Nephron (organoid): ENCODE data around the gene ALK.

Source experiments
- H3K27ac Mint-ChIP-seq, 3 experiments: 2 replicates each; pipeline ENCODE4 v1.8.0; 2020; ENCODE audit warnings: mixed read lengths in 3 of 3, mild to moderate bottlenecking in 2 of 3, moderate library complexity in 1 of 3
- H3K27me3 Mint-ChIP-seq: 2 replicates; pipeline ENCODE4 v1.8.0; 2021; ENCODE audit warnings: low read depth, mild to moderate bottlenecking, moderate library complexity, mixed read lengths
- H3K36me3 Mint-ChIP-seq: 2 replicates; pipeline ENCODE4 v1.8.0; 2020; ENCODE audit warnings: low read depth, mixed read lengths
- H3K4me1 Mint-ChIP-seq: 2 replicates; pipeline ENCODE4 v1.8.0; 2020; ENCODE audit warnings: mixed read lengths
- H3K4me3 Mint-ChIP-seq, 3 experiments: 2 replicates each; pipeline ENCODE4 v1.8.0; 2020; ENCODE audit warnings: mild to moderate bottlenecking in 3 of 3, mixed read lengths in 3 of 3, moderate library complexity in 2 of 3
- H3K9me3 Mint-ChIP-seq: 2 replicates; pipeline ENCODE4 v1.8.0; 2020; ENCODE audit warnings: mixed read lengths
- CTCF ChIP-seq, 3 experiments: fragments of 200-600 bp; sonication (generic); IDR thresholded peaks; one replicate each; pipeline ENCODE4 v1.5.0; 2021; ENCODE audit warnings: antibody characterized with exemption in 3 of 3; ENCODE audit not compliant: unreplicated experiment in 3 of 3

ALK gene

GRCh38 chr2:29314816-29315571, 606.4 kb downstream of the ALK start:
- TF ChIP-seq CTCF (IDR thresholded peaks at IDR 0.05; ENCODE audit: unreplicated experiment in 3 of 3) = peak in 2 of 3 experiments; percentile 24 to 27
- H3K4me1 Mint-ChIP-seq = peaks cover 11% of the 10 kb centered on the region
- no peaks in the 10 kb centered on the region for H3K9me3 Mint-ChIP-seq
- peaks cover 53% of the 10 kb centered on the region for H3K27me3 Mint-ChIP-seq
- H3K4me3 Mint-ChIP-seq = no peak overlapping the region
- peak overlapping the region in 1 of 3 experiments; percentile 58 for H3K27ac Mint-ChIP-seq
- H3K36me3 Mint-ChIP-seq = no peaks in the 10 kb centered on the region

GRCh38 chr2:29311458-29311857, 609.9 kb downstream of the ALK start:
- TF ChIP-seq CTCF (IDR thresholded peaks at IDR 0.05; ENCODE audit: unreplicated experiment in 3 of 3) = no peak
- Mint-ChIP-seq H3K27ac (no peak overlapping the region), H3K4me1 (peaks cover 16% of the 10 kb centered on the region), H3K27me3 (peaks cover 31% of the 10 kb centered on the region), H3K9me3 (no peaks in the 10 kb centered on the region), H3K36me3 (no peaks in the 10 kb centered on the region), H3K4me3 (no peak overlapping the region)

- Mint-ChIP-seq H3K36me3 (no peaks in the 10 kb centered on the region), H3K27me3 (peaks cover 34% of the 10 kb centered on the region), H3K27ac (no peak overlapping the region), H3K4me1 (peaks cover 16% of the 10 kb centered on the region), H3K4me3 (no peak overlapping the region), H3K9me3 (no peaks in the 10 kb centered on the region)
- no peak for TF ChIP-seq CTCF (IDR thresholded peaks at IDR 0.05; ENCODE audit: unreplicated experiment in 3 of 3)
Measured at GRCh38 chr2:29310650-29311348, 610.6 kb downstream of the ALK start.

GRCh38 chr2:29309090-29310029, 612.0 kb downstream of the ALK start:
- Mint-ChIP-seq H3K4me1 (peaks cover 7% of the 10 kb centered on the region), H3K27me3 (peaks cover 32% of the 10 kb centered on the region), H3K27ac (no peak overlapping the region), H3K36me3 (no peaks in the 10 kb centered on the region), H3K4me3 (no peak overlapping the region), H3K9me3 (no peaks in the 10 kb centered on the region)
- TF ChIP-seq CTCF (IDR thresholded peaks at IDR 0.05; ENCODE audit: unreplicated experiment in 3 of 3) = peak; percentile 61 to 75 (median 74)

GRCh38 chr2:29308366-29308765, 613.0 kb downstream of the ALK start:
- H3K27ac Mint-ChIP-seq = no peak overlapping the region
- TF ChIP-seq CTCF (IDR thresholded peaks at IDR 0.05; ENCODE audit: unreplicated experiment in 3 of 3) = no peak
- no peak overlapping the region for H3K4me3 Mint-ChIP-seq
- H3K4me1 Mint-ChIP-seq = peaks cover 5% of the 10 kb centered on the region
- H3K9me3 Mint-ChIP-seq = no peaks in the 10 kb centered on the region
- peaks cover 24% of the 10 kb centered on the region for H3K27me3 Mint-ChIP-seq
- no peaks in the 10 kb centered on the region for H3K36me3 Mint-ChIP-seq
